GM19240 (cell line): ENCODE results near the gene RAD54L.

Experiments used
- DNase-seq: peaks from one replicate; pipeline ENCODE4 v3.0.0; 2011; ENCODE audit warnings: low spot score; ENCODE audit not compliant: insufficient read length

Gene RAD54L

GRCh38 chr1:46284597-46285564, 37.3 kb downstream of the RAD54L start:
- DNase-seq: no peak

- DNase-seq: no peak
Observed at GRCh38 chr1:46285730-46286477, 38.3 kb downstream of the RAD54L start.

GRCh38 chr1:46288485-46289133, 41.0 kb downstream of the RAD54L start:
- DNase-seq: no peak

GRCh38 chr1:46289134-46289494, 41.6 kb downstream of the RAD54L start:
- DNase-seq: no peak

- no peak for DNase-seq
Observed at GRCh38 chr1:46289976-46290375, 42.4 kb downstream of the RAD54L start.

- no peak for DNase-seq
Observed at GRCh38 chr1:46295306-46295705, 47.7 kb downstream of the RAD54L start.

- no peak for DNase-seq
Observed at GRCh38 chr1:46298387-46298786, 50.8 kb downstream of the RAD54L start.

GRCh38 chr1:46300673-46301405, 53.3 kb downstream of the RAD54L start:
- DNase-seq: no peak

GRCh38 chr1:46301406-46301807, 53.8 kb downstream of the RAD54L start:
- no peak for DNase-seq

GRCh38 chr1:46301808-46302640, 54.5 kb downstream of the RAD54L start:
- peak; percentile 39 for DNase-seq

- no peak for DNase-seq
Observed at GRCh38 chr1:46302641-46303037, 55.1 kb downstream of the RAD54L start.

- peak; percentile 78 for DNase-seq
Observed at GRCh38 chr1:46303038-46303871, 55.7 kb downstream of the RAD54L start, which contains the start of the genes LRRC41 and UQCRH. Gene LRRC41, minus strand, starts transcription at chr1:46303616. Its CDS starts 294 bp downstream, at chr1:46303322. Gene UQCRH, plus strand, starts transcription at chr1:46303698. Its CDS starts 69 bp downstream, at chr1:46303767.

- no peak for DNase-seq
Observed at GRCh38 chr1:46303872-46304326, 56.3 kb downstream of the RAD54L start.

GRCh38 chr1:46306159-46306530, 58.6 kb downstream of the RAD54L start:
- DNase-seq: no peak

- DNase-seq: no peak
Observed at GRCh38 chr1:46309401-46310159, 62.0 kb downstream of the RAD54L start.

GRCh38 chr1:46310321-46310720, 62.8 kb downstream of the RAD54L start:
- no peak for DNase-seq

- DNase-seq: no peak
Observed at GRCh38 chr1:46315669-46316403, 68.3 kb downstream of the RAD54L start.

GRCh38 chr1:46317323-46317722, 69.8 kb downstream of the RAD54L start:
- no peak for DNase-seq
